HG02943 (cell line): Measurements from ENCODE around the gene GLP1R.

Experiments
- ATAC-seq: cut with Tn5 transposase; IDR thresholded peaks from one replicate; pipeline ENCODE4 v1.9.1; 2021; ENCODE audit warnings: mild to moderate bottlenecking, low read depth, moderate library complexity; ENCODE audit not compliant: unreplicated experiment

Gene GLP1R

DNA sequence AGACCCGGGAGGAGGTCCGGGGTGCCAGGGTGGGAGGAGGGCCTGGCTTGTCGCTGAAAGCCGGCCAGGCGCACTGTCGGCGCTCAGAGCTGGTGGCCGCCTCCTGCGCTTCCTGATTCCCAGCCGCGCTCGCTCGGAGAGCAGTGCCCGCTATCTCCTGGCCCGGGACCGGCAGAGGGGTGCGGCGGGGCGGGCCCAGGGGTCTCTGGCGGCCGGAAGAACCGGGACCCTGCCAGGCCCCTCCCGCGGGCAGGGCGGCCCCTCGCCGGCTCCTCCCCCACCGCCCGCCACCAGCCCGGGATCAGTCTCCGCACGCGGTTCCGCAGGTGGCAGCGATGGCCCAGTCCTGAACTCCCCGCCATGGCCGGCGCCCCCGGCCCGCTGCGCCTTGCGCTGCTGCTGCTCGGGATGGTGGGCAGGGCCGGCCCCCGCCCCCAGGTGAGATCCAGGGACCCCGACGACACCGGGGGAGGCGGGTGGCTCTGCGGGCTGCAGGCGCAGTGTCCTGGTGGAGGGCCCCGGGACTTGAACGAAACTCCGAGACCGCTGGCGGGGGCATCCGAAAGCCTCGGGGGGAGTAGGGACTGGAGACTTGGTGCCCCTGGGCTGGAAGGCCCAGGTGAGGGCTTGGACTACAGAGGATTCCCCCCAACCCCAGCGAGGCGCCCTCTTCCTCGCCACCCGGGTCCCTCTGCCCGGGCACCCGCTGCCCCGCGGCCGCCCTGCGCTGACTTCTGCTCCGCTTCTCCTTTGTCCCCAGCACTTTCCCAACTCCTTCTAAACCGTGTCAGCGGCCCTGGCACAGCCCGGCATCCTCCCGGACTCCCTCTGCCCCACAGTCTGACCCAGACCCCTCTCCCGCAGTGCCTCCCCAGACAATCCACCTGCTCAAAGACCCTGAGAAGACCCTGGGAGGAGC lies at the start of gene GLP1R:
Gene GLP1R (plus strand): TSS at position 301 of the 919 bp plus-strand sequence. CDS start 60 bp downstream, at position 361.
- ATAC-seq, result no peak

DNA sequence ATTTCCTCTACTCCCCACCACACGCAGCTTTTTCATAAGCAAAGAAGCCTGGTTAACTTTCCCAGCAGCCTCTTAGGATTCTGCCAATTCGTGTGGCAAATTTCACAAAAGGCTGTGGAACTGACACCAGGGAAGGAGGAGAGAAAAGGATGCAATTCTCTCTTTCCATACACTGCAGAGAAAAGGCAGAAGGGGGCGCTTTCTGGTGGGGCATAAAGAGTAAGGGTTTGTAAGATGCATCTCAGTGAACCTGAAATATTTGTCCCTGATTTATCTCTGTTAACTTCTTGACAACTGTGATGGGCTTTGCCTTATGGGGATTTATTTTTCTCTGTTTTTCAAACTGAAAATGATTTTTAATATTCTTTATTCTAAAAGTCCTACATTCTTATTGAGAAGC lies 45.5 kb upstream of the GLP1R start:
- no peak for ATAC-seq

DNA sequence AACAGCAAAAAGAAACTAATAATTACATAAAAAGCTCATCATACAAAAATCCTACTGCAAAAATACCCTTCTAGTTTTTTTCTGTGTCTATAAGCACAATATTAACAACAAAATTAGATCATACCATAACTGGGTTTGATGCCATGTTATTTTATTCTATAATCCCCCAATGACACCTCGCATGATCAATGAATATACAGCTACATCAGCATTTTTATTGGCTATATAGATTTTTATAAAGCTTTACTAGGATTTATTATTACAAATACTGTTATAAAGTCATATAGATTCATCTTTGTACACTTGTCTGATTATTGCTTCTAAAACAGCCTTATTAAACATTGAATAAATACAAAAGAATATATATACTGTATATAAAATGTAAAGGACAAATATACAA lies 45.1 kb upstream of the GLP1R start:
- ATAC-seq, result no peak

DNA sequence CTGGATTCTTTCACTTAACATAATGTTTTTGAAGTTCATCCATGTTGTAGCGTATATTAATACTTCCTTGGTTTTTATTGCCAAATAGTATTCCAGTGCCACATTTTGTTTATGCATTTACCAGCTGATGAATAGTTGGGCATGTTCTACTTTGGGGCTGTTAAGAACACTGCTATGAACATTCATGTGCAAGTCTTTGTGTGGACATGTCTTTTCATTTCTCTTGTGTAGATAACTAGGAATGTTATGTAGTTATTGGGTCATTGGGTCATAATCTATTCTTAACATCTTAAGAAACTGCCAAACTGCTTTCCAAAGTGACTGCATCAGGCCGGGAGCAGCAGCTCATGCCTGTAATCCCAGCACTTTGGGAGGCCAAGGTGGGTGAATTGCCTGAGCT lies 43.8 kb upstream of the GLP1R start:
- ATAC-seq, result no peak

DNA sequence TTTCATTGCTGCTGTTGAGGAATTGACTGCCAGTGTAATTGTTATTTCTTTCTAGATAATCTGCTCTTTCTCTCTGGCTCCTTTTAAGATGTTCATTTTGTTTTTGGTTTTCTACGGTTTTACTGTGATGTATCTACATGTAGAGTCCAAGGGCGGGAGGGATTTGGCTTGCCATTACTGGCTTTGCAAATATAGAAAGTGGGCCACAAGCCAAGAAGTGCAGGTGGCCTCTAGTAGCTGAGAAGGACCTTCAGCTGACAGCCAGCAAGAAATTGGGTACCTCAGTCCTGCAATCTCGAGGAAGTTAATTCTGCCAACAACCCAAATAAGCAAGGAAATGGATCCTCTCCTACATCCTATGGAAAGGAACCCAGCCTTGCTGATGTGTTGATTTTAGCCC lies 42.8 kb upstream of the GLP1R start:
- no peak for ATAC-seq

DNA sequence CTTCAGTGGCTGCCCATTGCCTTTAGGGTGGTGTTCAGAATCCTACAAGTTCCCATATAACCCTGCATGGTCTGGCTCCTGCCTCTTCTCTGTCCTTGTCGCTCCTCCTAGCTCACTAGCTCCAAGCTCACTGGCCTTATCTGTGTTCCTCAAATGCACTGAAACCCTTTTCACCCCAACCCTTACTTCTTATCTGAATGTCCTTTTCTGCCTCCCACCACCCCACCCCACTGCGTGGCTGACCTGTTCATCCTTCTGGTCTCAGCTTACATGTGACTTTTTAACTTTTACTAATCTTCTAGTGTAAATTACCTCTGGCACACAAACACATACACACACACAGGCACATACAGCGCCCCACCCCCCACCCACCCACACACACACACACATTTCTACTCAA lies 41.0 kb upstream of the GLP1R start:
- no peak for ATAC-seq

DNA sequence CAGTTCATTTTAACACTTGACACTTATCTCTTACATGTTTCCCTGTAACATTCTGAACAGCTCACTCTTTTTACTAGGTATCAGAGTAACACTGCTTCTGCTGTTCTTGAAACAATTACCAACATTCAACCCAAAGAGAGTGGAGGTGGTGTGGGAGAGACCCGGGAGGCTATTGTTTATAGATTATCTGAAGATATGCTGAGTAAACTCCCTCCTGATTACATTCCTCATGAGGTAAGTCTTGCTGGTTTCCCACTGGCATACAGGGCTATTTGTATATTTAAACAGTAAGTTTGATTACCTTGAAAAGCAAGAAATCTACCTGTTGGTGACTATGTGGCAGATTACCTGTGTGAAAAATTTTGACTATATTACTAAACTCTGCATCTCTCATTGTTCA lies 39.8 kb upstream of the GLP1R start:
- ATAC-seq, result no peak

DNA sequence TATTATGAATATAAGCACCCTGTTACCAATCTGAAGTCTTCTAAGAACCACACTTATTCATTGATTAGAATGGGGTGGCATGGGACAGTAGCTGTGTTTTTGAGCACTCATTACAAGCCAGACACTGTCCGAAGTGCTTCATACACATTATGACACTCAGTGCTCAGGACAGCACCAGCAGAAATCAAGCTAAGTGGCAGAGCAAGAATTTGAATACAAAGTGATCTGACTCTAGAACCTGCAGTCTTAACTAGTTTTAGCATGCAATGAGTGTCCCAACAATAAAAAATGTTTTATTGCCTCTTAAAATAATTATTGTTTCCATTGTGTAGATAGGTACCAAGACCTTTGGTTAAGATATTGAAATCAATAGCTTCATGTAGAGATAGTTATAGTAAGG lies 39.1 kb upstream of the GLP1R start:
- ATAC-seq, result no peak

DNA sequence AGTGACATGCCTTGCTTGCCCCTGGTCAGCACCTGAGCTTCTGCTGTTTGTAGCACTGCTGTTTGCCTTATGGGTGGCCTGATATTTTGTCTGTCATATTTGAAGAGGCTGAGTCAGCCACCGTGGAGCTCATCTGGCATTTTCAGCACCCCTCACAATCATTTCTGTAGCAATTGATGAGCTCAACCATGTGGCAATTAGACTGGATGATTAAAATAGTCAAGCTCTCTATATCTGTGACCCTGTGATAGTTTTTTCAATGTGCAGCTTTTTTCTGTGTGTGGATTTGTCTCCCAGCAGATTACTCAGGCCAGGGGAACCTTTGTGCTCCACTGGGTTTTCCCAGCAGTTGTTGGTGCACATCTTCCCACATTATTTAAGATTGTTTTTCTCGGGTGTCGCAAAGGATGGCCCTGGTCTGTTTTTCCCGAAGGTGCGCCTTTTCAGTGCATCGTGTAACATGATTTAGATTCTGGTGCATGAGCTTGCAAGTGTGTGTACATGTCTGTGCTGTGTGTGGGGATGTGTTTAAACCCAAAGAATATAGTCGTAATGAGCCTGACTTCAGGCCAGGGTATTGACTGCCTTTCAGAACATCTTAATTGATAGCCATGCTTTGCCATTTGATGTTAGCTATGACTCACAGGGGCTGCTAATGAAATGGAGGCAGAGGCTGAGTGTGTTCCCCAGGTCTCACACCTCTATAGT lies 31.6 kb upstream of the GLP1R start:
- no peak for ATAC-seq

DNA sequence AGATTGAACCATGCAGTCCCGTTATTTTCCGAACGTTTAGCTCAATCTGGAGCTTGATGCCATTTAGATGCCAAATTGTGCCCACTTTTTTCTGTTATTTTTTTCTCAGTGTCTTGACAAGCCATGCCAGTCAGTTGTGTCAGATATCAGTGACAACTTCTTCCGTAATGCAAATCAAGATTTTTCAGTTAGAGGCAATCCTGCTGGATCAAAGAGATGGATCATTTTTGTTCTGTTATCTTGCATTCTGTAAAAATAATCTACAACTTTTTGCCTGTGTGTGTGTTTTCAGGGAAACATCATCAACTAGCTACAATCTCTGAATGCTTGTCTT lies 31.1 kb upstream of the GLP1R start:
- ATAC-seq, result no peak

DNA sequence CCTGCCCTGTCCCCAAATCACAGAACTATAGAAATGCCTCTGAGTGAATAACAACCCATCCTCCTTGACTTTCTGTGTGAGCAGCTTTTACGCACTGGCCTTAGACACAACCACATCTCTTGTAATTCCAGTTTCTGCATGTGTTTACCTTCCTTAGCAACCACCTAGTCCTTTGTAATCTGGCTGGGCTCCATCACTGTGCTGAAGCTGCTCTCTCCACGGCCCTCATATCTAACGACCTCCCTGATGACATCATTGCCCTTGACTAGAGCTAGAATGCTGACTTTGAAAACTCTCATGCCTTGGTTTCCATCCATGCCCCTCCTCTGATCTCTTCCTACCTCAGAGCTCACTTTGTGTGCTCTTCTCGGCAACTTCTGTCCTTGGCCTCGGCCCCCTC lies 30.5 kb upstream of the GLP1R start:
- ATAC-seq, result no peak

DNA sequence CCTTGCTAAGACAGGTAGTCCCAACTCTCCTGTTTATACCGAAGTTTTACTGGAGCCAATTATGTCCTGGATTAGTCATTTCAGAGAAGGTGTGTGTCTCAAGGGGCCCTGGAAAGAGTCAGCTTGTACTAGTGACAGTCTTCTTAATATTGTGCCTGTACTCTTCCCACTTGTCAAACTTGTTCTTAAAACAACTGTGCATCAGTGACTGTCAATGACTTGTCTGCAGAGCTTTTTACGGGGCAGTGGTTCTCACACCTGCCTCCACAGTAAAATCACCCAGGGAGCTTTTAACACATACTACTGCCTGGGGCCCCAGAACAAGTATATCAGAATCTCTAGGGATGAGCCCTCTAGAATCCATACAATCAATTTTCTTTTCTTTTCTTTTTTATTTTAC lies 28.4 kb upstream of the GLP1R start:
- no peak for ATAC-seq

DNA sequence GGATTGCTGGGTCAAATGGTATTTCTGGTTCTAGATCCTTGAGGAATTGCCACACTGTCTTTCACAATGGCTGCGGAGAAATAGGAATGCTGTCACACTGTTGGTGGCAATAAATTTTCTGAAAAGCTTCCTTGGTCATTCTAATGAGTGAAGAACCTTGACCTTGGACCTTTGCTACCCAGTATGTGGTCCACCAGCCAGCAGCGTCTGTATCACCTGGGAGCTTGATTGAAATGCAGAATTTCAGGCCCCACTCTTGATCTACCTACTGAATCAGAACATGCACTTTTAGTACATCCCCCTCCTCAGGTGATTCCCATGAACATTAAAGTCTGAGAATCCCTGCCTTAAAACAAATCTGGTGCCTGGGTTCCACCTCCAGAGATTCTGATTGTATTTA lies 27.5 kb upstream of the GLP1R start:
- ATAC-seq, result no peak

DNA sequence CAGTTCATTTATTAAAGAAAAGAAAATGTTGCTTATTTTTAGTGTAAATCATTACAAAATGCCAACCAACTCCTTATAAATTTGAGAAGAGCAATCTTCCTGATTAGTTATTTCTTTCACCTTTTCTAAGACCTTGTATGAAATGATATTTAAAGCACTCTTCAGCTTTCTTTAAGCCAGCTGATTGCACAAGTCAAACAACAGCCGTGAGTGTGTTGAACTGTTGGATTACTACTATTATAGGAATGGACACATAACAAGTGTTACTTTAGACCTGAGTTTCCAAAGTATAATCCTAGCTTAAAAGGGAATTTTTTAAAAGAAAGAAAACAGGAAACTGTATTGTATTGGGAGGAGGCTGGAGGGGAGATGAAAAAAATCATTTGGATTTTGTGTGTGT lies 26.8 kb upstream of the GLP1R start:
- ATAC-seq, result no peak

DNA sequence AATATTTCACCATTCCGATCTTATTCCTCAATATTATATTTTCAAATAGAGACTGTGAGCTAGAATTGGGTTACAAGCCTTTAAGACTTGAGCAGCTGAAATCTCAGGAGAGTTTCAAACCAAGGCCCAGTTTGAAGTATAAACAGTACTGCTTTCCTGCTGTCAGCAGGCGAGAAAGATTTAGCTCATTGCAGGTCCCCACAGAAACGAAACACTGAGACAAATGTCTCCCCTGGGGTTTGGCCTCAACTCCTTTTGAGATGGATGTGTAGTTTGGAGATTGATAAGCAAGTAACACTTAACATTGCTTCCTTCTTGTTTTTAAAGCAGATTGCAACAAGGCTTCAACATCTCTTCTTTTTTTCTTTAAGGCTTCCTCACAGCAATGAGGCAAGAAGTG lies 22.4 kb upstream of the GLP1R start:
- no peak for ATAC-seq

DNA sequence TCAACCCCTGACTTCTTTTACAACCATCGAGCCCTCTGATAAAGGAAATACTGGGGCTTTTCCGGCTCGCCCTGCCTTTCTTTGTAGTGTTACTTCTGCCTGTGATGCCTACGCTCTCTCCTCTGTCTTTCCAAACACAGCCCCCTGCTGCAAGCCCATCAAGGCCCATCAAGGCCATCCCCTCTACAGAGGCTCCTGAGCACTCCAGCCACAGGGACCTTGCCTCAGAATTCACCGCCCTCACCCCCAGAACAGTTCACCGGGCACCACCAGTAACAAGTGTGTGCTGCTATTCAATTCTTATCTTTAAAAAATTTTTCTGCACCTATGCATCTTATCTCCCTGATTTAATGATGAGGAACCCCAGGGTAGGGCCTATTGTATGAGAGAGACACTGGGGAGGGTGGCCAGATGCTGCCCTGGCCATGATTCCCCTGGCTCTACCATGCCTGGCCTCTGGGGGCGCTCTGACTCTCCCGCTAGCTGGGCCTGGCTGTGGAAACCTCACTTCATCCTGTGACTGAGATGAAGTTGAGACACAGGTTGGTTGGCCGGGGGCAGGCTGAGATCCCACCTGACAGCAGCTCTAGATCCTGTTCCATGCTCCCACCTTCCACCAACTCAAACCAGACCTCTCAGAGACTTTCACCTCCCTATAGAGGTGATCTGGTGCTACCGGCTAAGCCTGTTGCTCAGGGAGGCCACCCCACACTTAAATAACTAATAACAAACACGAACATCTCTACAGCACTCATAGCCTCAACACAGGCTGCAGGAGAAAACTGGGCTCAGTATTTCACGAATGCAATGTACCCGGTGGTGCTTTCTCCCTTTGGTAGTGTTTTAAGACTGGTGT lies 19.2 kb upstream of the GLP1R start:
- no peak for ATAC-seq

DNA sequence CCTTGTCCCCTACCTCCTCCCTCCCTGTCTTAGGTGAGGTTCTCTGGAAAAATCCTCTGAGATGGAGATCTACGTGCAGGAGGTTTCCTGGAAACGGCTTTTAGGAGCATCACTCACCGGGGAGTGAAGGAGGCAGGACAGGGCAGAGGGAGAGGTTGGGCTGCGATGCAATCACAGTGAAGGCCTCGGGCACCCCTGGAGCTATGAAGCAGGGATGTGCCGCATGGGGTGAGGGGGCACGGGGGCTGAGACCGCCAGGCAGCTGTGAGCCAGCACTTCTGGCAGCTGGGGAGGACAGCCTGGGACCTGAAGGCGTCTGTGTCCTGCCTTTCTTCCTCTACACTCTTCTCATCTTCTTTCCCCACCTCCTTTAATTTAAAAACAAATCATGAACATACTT lies 12.9 kb upstream of the GLP1R start:
- no peak for ATAC-seq

DNA sequence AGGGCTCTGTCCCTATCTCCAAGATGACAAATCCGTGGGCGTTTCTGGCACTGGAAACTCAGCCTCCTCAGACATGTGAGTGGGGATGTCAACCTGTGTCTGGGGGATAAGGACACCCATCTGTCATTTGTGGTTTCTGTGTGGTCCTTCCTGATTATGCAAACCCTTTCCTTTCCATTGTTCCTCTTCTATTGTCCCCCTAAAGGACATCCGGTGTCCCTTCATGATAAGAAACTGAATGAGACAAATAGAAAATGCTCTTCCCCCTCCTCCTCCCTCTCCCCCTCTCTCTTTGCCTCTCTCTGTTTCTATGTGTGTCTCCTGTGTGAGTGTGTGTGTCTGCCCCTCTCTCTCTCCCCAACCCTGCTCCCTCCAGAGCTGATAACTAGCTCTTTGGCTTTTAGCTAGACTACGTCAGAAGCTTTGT lies 11.5 kb upstream of the GLP1R start:
- ATAC-seq, result no peak

DNA sequence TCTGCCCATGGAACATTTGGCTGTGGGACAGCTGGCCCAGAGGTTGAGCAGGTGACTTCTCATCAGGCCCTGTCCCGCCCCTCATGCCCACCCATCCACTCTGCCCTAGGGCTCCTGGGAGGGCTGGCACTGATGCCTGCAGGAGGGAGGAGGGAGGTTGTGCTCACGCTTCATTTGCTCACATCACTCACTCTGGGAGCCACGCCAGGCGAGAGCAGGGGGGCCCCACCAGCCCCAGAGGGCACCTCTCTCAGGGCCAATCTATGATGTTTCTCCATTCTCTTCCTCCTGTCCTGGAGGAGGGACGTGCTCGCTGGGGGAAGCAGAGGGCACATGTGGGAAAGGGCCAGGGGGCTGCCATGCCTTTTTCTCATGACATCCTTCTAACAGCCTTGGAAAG lies 10.9 kb upstream of the GLP1R start:
- ATAC-seq, result no peak

DNA sequence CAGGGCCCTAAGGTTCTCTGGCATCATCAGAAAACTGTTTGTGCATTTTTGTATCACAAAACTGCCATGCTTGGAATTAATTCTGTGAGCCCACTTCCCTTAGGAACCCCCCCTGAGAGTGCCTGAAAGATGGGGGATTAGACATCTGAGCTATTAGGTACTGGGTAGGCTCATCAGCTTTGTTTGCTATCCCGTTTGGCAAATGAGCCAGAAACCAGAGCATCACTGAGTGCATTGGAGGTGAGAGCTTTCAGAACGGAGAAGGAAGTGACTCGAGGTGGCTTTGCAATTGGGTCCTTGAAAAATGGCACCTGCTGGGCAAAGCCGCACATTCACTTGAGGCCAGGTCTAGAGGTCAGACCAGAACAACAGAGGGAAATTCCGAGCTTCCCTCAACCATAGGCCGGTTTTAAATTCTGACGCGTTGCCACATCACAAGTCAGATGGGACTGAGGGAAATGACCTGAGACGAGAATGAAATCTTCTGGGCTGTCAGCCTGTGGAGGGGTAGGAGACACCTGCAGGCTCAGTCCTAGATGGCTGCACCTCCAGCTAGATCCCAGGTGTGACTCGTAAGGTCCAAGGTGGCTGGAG lies 8.4 kb upstream of the GLP1R start:
- ATAC-seq, result no peak

DNA sequence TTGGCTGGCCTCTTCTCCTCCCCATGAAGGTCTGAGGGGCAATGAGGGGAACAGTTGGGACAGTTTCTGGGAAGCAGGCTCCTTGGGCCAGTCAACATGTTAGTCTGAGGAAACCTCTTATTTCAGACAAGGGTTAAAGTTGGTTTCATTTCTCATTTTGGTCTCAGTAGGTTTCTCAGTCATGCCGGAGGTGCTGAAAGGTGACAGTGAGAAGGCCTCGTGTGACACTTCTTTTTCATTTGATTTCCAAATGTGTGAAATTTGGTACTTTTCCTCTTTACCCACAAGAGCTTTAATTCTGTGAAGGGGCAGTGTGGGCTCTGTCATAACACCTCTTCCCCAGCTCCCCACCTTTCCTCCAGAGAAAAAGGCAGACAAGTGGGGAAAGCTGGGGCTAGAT lies 7.5 kb upstream of the GLP1R start:
- no peak for ATAC-seq
